Measurements from ENCODE around the gene TATDN2. TPM values are rescaled to one million over a fixed set of nuclear protein-coding genes. Genes with fewer than 3 reads are reported as not detected.

TATDN2 gene
- total and polyA plus RNA-seq, 2 donors (not counting 3 experiments of a cell fraction or from before 2014, with no cell fraction given) = 10.7 to 26.8 TPM

DNA sequence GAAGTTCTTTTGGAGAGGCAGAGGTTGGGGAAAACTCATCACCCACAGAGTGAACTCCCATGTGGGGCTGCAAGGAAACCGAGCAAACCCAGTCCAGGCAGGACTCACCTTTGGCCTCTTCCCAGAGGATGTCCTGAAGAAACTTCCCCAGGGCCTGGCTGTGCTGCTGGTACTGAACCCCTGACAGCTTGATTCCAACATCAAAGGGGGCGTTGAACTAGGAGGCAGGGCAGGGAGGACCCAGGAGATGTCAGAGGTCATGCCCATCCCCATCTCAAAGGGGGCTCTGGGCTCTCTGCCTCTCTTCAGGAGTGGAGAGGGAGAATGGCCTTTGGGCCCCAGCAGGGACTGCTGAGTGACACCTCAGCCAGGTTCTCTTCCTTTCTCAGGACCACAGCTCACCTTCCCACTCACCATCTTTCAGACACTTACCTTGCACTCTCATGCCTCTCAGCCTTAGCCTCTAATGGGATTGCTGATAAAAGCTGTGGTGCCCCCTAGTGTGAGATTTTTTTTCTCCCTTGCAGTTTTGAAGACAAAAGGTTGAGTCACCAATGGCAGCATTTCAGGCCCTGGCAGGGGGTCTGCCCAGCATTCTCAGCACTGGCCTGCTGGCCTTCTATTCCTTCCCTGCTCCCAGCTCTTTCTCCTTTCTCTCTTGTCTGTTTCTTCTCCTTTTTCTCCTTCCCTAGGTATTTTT, 38.5 kb downstream of the TATDN2 start:
- Histone ChIP-seq H3K4me1 (ENCODE audit: control insufficient read depth, extremely low read depth, insufficient read depth, low read length) (no peaks in the 10 kb centered on the region), H3K27ac (ENCODE audit: insufficient read depth, low read depth, low read length) (no peak overlapping the region), H3K36me3 (ENCODE audit: control insufficient read depth in 2 of 2, extremely low read depth in 1 of 2, insufficient read depth in 2 of 2, low read length in 2 of 2) (no peaks in the 10 kb centered on the region), H3K9me1 (replicated peaks; ENCODE audit: control insufficient read depth, extremely low read depth, insufficient read depth, low read length) (no peaks in the 10 kb centered on the region), H3K4me2 (ENCODE audit: insufficient read depth, low read length) (no peak overlapping the region), H4K20me1 (replicated peaks; ENCODE audit: control insufficient read depth, extremely low read depth, insufficient read depth, low read length) (no peaks in the 10 kb centered on the region), H3K27me3 (ENCODE audit: control insufficient read depth in 2 of 2, insufficient read depth in 2 of 2, low read length in 2 of 2) (no peaks in the 10 kb centered on the region), H3K9ac (replicated peaks; ENCODE audit: extremely low read depth, insufficient read depth, low read length) (no peak overlapping the region), H3K79me2 (ENCODE audit: control insufficient read depth, insufficient read depth, low read length) (no peaks in the 10 kb centered on the region), H3K4me3 (replicated peaks in 1 of 3; ENCODE audit: insufficient read depth in 1 of 3, low read depth in 1 of 3, low read length in 3 of 3) (no peak overlapping the region), H3K9me3 (replicated peaks; ENCODE audit: control insufficient read depth, insufficient read depth, low read length) (no peaks in the 10 kb centered on the region), H2AFZ (ENCODE audit: low read depth, low read length) (no peak overlapping the region)
- TF ChIP-seq, protein P1, sequence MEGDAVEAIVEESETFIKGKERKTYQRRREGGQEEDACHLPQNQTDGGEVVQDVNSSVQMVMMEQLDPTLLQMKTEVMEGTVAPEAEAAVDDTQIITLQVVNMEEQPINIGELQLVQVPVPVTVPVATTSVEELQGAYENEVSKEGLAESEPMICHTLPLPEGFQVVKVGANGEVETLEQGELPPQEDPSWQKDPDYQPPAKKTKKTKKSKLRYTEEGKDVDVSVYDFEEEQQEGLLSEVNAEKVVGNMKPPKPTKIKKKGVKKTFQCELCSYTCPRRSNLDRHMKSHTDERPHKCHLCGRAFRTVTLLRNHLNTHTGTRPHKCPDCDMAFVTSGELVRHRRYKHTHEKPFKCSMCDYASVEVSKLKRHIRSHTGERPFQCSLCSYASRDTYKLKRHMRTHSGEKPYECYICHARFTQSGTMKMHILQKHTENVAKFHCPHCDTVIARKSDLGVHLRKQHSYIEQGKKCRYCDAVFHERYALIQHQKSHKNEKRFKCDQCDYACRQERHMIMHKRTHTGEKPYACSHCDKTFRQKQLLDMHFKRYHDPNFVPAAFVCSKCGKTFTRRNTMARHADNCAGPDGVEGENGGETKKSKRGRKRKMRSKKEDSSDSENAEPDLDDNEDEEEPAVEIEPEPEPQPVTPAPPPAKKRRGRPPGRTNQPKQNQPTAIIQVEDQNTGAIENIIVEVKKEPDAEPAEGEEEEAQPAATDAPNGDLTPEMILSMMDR (IDR thresholded peaks at IDR 0.05; ENCODE audit: extremely low read depth in 1 of 2, insufficient read depth in 1 of 2, low read depth in 1 of 2, low read length in 2 of 2) = peak in 1 of 2 donors; percentile 47
- TF ChIP-seq GATA2 (IDR thresholded peaks at IDR 0.05; ENCODE audit: insufficient read depth, insufficient read length, low read depth, low read length) (no peak), FOS (IDR thresholded peaks at IDR 0.05; ENCODE audit: borderline replicate concordance, insufficient read depth, low read length) (peak; percentile 35), JUN (IDR thresholded peaks at IDR 0.05; ENCODE audit: borderline replicate concordance, insufficient read depth, insufficient read length, low read depth) (no peak)
- dilution Hi-C loops (cut with MboI; ENCODE audit: extremely low pct_ligation_motif_present, low sequenced_read_pairs) (no loop called here), intact Hi-C loops (cut with micrococcal nuclease) (no loop called here)
- ChIA-PET POLR2A (no interaction called here), CTCF (interaction anchor here (1.1 to 1.5 kb wide), 2 partner anchors 15 to 145 kb away, joined by 3 read pairs; partner anchors contain the start of gene VHL)
- BruUV-seq (replicated peaks) = no TSS peak
- DNase-seq (ENCODE audit: low read depth, low spot score) = peak; percentile 77
- FAIRE-seq = peak; percentile 49
